Measurements from ENCODE around the gene PAK2. TPM values are rescaled to one million over a fixed set of nuclear protein-coding genes. Genes with fewer than 3 reads are reported as not detected.
"Not testable (repeated sequence)": the region's sequence is repeated elsewhere in the genome, so short reads cannot be mapped to it uniquely, and the experiment has no call there.

The PAK2 gene
- total RNA-seq, 1 donor: 57.0 TPM

DNA sequence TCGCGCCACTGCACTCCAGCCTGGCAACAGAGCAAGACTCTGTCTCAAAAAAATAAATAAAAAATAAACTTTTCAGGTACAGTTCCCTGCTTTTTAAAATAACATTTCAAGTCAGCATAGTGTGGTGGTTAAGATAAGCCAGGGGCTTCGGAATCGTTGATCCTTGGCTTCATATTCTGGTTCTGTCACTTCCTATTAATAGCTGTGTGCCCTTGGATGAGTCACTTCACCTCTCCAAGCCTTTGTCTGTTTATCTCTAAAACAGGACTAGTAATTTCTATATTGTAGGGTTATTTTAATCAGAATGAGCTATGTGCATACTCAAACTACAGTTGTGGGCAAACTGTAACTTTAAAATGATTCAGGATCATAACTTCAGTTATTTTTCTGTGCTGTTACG lies 74.2 kb downstream of the PAK2 start:
- no peak for DNase-seq (ENCODE audit: low read depth)
- TF ChIP-seq CTCF (IDR thresholded peaks at IDR 0.05; ENCODE audit: insufficient read depth, low read depth, low read length): no peak
- H3K4me3 ChIP-seq (ENCODE audit: low read depth, low read length): no peak overlapping the region

DNA sequence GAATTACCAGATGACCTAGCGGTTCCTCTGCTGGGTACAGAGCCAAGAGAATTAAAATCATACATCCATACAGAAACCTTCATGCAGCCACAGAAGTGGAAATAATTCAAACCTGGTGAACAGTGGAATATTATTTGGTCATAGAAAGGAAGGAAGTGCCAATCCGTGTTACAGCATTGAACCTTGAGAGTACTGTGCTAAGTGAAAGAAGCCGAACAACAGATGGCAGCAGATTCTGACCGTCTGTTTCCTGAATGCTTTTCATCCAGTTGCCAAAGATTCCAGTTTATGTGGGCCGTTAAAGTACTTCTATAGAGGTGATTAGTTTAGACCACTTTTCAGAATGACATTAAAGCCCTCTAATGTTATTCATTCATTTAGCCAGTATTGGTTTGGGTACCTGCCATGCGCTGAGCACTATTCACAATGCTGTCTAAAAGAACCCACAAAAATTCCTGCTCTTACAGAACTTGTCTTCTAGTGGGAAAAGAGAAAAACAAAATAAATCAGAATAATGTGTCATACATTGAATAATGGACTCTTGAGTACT lies 82.2 kb downstream of the PAK2 start:
- DNase-seq (ENCODE audit: low read depth): no peak
- no peak for TF ChIP-seq CTCF (IDR thresholded peaks at IDR 0.05; ENCODE audit: insufficient read depth, low read depth, low read length)
- H3K4me3 ChIP-seq (ENCODE audit: low read depth, low read length): no peak overlapping the region

DNA sequence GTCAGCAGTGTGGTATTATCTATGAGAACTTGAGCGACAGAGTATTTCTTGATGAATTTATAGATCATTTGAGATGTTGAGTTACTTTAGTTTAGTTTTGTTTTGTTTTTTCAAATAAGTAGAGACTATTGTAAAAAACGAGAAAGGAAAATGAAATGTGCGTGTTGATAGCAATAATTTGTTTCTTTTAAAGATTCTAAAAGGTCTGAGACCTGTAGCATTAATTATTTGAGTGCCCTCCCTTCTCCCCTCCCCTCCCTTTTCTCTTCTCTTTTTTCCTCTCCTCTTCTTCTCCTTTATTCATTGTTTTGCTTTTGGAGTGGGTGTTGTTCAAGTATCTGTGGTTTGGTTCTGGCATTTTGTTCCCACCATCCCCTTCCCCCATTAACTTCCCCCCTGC lies 90.0 kb downstream of the PAK2 start:
- H3K4me3 ChIP-seq (ENCODE audit: low read depth, low read length); DNase-seq (ENCODE audit: low read depth): not testable (repeated sequence)

- H3K4me3 ChIP-seq (ENCODE audit: low read depth, low read length): no peak overlapping the region
- no peak for TF ChIP-seq CTCF (IDR thresholded peaks at IDR 0.05; ENCODE audit: insufficient read depth, low read depth, low read length)
- no peak for DNase-seq (ENCODE audit: low read depth)
Observed at GRCh38 chr3:196835086-196835485, 95.4 kb downstream of the PAK2 start.

DNA sequence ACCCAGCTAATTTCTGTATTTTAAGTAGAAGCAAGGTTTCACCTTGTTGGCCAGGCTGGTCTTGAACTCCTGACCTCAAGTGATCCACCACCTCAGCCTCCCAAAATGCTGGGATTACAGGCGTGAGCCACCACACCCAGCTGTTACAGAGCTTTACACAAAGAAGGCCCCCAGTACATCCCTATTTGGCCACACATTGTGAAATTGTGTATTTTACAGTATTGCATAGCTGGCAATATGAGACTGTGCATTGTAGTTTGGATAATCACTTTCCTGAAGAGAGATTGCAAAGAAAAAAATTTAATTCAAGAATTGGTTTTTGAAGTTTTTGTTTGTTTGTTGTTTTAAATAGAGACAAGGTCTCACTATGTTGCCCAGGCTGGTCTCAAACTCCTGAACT lies 97.0 kb downstream of the PAK2 start:
- not testable (repeated sequence) for H3K4me3 ChIP-seq (ENCODE audit: low read depth, low read length); DNase-seq (ENCODE audit: low read depth)

- DNase-seq (ENCODE audit: low read depth): peak; percentile 74
- H3K4me3 ChIP-seq (ENCODE audit: low read depth, low read length): no peak overlapping the region
- peak; percentile 92 for TF ChIP-seq CTCF (IDR thresholded peaks at IDR 0.05; ENCODE audit: insufficient read depth, low read depth, low read length)
Observed at GRCh38 chr3:196837819-196838420, 98.3 kb downstream of the PAK2 start.

DNA sequence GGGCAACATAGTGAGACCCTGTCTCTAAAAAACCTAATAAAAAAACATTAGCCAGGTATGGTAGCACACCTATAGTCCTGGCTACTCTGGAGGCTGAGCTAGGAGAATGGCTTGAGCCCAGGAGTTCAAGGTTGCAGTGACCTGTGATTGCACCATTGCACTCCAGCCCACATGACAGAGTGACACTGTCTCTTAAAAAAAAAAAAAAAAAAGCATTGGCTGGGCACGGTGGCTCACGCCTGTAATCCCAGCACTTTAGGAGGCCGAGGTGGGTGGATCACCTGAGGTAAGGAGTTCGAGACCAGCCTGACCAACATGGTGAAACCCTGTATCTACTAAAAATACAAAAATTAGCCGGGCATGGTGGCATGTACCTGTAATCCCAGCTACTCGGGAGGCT lies 99.7 kb downstream of the PAK2 start:
- not testable (repeated sequence) for H3K4me3 ChIP-seq (ENCODE audit: low read depth, low read length); DNase-seq (ENCODE audit: low read depth)

- H3K4me3 ChIP-seq (ENCODE audit: low read depth, low read length): no peak overlapping the region
- no peak for TF ChIP-seq CTCF (IDR thresholded peaks at IDR 0.05; ENCODE audit: insufficient read depth, low read depth, low read length)
- no peak for DNase-seq (ENCODE audit: low read depth)
Observed at GRCh38 chr3:196842567-196843434, 103.1 kb downstream of the PAK2 start.
